AG04450 (cell line): ENCODE data around the gene MTUS2. TPM values are rescaled to one million over a fixed set of nuclear protein-coding genes. Genes with fewer than 3 reads are reported as not detected.

ENCODE experiments used
- CTCF ChIA-PET: fragments of 300-600, 350-600 bp; formaldehyde crosslinking; extraction: SDS; loops from one replicate; lab custom pipeline; 2022; ENCODE audit warnings: antibody characterized with exemption, inconsistent platforms; lab: Charles Lee
- POLR2A ChIA-PET: fragments of 350-600 bp; formaldehyde crosslinking; extraction: SDS; loops from one replicate; lab custom pipeline; 2021; ENCODE audit warnings: antibody characterized with exemption, inconsistent platforms; lab: Yijun Ruan, JAX
- DNase-seq: peaks from one replicate; pipeline ENCODE4 v3.0.0-alpha.2; 2011; ENCODE audit warnings: low read depth, low spot score
- H3K27ac ChIP-seq: one replicate; pipeline ENCODE4 v1.5.1; 2012; ENCODE audit warnings: low read depth, low read length, control low read depth
- H3K27me3 ChIP-seq: one replicate; pipeline ENCODE4 v1.6.0; 2012; ENCODE audit warnings: low read length; ENCODE audit not compliant: control insufficient read depth, insufficient read depth
- H3K4me3 ChIP-seq: 2 replicates; pipeline ENCODE4 v1.5.1; 2011; ENCODE audit warnings: mild to moderate bottlenecking, low read depth, low read length, control low read depth
- H3K9me3 ChIP-seq: 2 replicates; pipeline ENCODE4 v1.5.1; 2012; ENCODE audit warnings: low read length; ENCODE audit not compliant: control insufficient read depth, insufficient read depth
- polyA plus RNA-seq: library from polyadenylated mRNA; depleted of rRNA; stranded (reverse); fragments of >200 nt; gene quantifications from 2 replicates; pipeline ENCODE4 v1.2.3, GENCODE V29; 2011
- TF ChIP-seq, protein P1 (sequence below): IDR thresholded peaks from 2 replicates; pipeline ENCODE4 v1.5.1; 2011; ENCODE audit warnings: low read depth, low read length, control low read depth, inconsistent platforms

The MTUS2 gene
- polyA plus RNA-seq, 1 experiment = 0.02 TPM

DNA sequence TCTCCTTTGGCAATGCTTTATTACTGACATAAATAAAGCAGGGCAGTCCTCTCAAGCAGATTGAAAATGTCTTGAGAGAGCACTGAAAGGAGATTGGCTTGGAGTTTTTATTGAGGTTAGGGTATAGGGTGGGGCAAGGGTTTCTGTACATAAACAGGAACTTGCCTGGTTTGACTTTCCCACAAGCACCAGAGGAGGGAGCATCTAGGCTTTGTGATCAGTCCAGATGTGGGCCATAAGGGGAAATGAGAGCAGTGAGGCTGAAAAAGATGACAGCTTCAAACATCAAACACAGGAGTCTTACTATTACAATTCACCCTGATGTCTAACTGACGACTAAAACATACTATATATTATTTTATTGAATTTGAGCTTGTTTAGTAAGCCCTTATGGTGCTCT lies 260.9 kb downstream of the MTUS2 start:
- no peak overlapping the region for H3K27ac ChIP-seq
- H3K4me3 ChIP-seq = no peak overlapping the region
- no peak for DNase-seq
- no peaks in the 10 kb centered on the region for H3K27me3 ChIP-seq
- TF ChIP-seq, protein P1, sequence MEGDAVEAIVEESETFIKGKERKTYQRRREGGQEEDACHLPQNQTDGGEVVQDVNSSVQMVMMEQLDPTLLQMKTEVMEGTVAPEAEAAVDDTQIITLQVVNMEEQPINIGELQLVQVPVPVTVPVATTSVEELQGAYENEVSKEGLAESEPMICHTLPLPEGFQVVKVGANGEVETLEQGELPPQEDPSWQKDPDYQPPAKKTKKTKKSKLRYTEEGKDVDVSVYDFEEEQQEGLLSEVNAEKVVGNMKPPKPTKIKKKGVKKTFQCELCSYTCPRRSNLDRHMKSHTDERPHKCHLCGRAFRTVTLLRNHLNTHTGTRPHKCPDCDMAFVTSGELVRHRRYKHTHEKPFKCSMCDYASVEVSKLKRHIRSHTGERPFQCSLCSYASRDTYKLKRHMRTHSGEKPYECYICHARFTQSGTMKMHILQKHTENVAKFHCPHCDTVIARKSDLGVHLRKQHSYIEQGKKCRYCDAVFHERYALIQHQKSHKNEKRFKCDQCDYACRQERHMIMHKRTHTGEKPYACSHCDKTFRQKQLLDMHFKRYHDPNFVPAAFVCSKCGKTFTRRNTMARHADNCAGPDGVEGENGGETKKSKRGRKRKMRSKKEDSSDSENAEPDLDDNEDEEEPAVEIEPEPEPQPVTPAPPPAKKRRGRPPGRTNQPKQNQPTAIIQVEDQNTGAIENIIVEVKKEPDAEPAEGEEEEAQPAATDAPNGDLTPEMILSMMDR = no peak
- peaks cover 8% of the 10 kb centered on the region; the same call in 1 of the 2 replicates for H3K9me3 ChIP-seq
- POLR2A ChIA-PET = no interaction called here
- CTCF ChIA-PET = no interaction called here

DNA sequence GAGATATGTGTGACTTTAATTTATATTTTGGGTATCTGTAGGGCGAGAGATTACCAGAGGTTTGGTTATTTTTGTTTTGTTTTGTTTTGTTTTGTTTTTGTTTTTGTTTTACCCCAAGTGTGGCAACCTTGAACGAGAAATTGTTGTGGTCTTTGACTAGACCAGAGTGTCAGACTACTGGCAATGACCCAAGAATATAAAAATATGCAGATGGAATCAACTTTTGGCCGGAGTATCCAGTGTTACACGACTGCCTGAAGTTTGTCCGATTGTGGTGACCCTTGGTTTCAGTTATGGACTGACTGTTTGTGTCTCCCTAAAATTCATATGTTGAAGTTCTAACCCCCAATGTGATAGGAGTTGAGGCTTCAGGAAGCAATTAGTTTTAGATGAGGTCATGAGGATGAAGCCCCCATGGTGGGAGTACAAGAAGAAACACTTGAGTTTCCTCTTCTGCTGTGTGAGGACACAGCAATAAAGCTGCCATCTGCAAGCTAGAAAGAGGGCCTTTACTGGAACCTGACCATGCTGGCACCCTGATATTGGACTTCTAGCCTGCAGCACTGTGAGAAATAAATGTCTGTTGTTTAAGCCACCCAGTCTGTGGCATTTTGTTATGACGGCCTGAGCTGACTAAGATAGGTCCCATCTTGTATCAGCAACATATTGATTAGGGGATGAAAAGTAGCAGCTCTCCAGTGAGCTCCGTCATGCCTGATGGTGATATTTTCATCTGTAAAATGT lies 261.7 kb downstream of the MTUS2 start:
- DNase-seq = no peak

DNA sequence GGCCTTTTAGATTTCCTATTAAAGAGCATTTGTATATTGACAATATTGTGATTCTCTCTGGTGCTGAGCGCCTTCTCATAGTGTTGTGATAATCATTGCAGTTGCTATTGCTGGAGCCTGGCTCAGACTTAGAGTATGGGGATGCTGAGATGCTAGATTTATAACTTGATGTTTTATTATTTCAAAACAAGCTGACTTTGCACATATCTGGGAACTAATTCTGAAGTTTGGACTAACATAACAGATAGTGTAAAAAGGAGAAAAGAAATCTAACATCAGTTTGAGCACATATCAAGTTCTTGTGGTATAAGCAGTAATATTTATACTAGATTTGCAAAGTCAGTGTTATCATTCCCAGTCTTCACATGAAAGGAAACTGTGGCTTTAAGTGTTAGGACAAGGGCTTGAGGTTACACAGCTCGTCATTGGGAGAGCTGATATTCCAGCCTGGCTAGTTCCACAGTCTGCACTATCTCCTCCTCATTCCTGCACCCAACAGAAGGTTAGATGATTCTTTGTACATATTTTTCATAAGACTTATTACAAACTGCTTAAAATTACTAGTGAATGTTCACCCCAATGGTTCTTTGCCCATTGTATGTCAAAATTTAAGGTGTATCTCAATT lies 279.8 kb downstream of the MTUS2 start:
- POLR2A ChIA-PET = no interaction called here
- CTCF ChIA-PET = no interaction called here
- H3K4me3 ChIP-seq = no peak overlapping the region
- TF ChIP-seq, protein P1 = no peak
- peaks cover 12% of the 10 kb centered on the region for H3K9me3 ChIP-seq
- no peak for DNase-seq
- H3K27me3 ChIP-seq = no peaks in the 10 kb centered on the region
- no peak overlapping the region for H3K27ac ChIP-seq

More for the DNA sequence above, 261.7 kb downstream of the MTUS2 start:
- ChIA-PET POLR2A (no interaction called here), CTCF (no interaction called here)
- Histone ChIP-seq H3K9me3 (peaks cover 5% of the 10 kb centered on the region; the same call in 1 of the 2 replicates), H3K4me3 (no peak overlapping the region), H3K27ac (no peak overlapping the region), H3K27me3 (no peaks in the 10 kb centered on the region)
- TF ChIP-seq, protein P1 = no peak

DNA sequence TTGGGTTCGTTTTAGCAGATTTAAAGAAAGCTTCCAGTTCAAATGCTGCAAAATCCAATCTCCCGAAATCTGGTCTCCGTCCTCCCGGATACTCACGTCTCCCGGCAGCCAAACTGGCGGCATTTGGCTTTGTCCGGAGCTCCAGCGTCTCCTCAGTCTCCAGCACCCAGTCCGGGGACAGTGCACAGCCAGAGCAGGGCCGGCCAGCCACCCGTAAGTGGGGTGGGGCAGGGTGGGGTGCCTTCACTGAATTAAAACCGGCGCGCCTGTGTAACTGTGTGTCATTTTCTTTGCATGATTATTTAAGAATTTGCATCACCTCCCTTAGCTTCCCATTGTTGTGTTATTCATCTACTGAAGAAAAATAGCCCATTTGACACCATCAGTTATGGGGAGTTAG lies 280.6 kb downstream of the MTUS2 start:
- TF ChIP-seq, protein P1 = no peak
- CTCF ChIA-PET = no interaction called here
- DNase-seq = no peak
- no peak overlapping the region for H3K27ac ChIP-seq
- no peak overlapping the region for H3K4me3 ChIP-seq
- H3K27me3 ChIP-seq = no peaks in the 10 kb centered on the region
- peaks cover 15% of the 10 kb centered on the region for H3K9me3 ChIP-seq
- POLR2A ChIA-PET = no interaction called here

DNA sequence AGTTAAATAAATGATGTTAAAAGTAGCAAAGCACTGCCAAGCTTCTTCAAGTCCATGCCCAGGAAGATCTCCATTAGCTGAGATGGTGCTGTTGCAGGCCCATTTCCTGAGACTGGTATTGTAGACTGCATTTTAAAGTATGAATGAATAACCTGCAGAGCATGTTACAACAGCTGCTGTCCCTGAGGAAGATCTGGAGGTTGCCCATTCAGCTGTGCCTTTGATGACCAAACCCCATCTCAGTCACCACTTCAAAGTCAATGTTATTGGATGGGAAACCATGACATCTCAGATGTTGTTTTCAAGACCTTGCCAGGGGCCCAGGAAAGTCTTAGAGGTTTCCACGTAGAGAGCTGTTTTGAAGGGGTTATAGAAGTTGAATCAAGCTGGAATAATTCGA lies 281.3 kb downstream of the MTUS2 start:
- DNase-seq = no peak
- no peaks in the 10 kb centered on the region for H3K27me3 ChIP-seq
- no peak overlapping the region for H3K4me3 ChIP-seq
- ChIA-PET POLR2A (no interaction called here), CTCF (no interaction called here)
- TF ChIP-seq, protein P1 = no peak
- H3K27ac ChIP-seq = no peak overlapping the region
- peaks cover 16% of the 10 kb centered on the region for H3K9me3 ChIP-seq
